NCI-H748 (cell line): ENCODE results near the gene CDC42BPB.
A peak's percentile ranks its signal among the peaks of the same experiment; 100 is the strongest.

Experiments used
- DNase-seq: peaks from one replicate; lab custom pipeline; 2025; ENCODE audit not compliant: unreplicated experiment; lab: John Stamatoyannopoulos, UW

The CDC42BPB gene

GRCh38 chr14:103022002-103022684, 35.2 kb downstream of the CDC42BPB start:
- DNase-seq: peak; percentile 37

GRCh38 chr14:103021684-103022001, 35.7 kb downstream of the CDC42BPB start:
- no peak for DNase-seq

DNA sequence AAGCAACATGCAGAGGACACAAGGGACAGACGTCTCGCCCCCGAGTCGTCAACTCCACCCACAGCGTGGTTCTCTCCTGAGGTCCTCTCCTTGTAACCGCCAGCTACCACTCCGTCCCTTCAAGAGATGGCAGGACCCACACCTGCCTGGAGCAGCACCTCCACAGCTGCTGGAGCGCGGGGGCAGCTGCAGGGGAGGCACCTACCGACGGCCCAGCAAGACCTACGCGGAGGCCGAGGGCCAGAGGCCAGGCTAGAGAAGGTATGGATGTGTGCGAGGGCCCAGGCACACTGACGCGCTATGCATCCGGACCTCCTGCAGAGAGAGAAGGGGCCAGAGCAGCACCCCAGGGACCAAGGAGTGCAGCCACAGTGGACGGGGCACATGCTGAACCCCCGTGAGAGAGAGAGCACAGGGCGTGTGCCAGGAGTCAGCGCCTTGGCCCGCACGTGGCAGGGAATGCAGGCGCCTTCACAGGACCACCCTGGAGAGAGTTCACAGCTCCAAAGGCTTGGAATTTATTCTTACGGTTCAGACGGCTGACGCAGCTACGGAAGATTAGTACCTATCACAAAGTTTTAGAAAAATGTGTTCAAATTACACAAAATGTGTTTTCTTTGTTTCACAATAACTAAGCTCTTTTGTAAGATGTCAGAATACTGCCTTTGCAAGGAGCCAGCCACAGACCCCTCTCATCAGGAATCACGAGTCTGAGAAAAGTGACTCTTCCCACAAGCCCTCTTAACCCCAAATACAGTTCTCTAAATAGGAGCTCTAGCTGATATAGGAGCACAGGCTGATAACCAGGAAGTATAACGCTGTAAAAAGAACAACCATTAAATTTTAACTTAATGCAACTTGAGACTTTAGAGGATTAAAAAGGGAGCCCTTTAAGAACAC, 36.8 kb downstream of the CDC42BPB start:
- no peak for DNase-seq

- no peak for DNase-seq
Observed at GRCh38 chr14:103019826-103020225, 37.5 kb downstream of the CDC42BPB start.

DNA sequence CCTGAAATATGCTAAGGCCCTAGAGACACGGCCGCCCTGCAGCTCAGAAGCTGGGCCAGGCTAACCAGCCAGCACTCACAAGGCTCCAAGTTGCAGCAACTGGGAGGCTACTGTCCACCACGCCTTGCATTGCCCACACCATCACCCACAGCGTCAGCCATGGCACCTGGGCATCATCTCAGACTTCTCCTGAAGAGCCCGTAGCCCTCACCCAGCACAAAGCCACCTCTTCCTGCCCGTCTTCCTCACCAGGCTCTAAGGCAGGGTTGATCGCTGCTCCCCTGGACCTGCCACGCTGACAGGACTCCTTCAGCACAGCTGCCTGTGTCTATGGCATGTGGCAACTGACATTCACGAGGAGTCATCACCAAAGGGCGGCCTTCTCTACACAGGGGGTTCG, 38.1 kb downstream of the CDC42BPB start:
- DNase-seq: no peak

DNA sequence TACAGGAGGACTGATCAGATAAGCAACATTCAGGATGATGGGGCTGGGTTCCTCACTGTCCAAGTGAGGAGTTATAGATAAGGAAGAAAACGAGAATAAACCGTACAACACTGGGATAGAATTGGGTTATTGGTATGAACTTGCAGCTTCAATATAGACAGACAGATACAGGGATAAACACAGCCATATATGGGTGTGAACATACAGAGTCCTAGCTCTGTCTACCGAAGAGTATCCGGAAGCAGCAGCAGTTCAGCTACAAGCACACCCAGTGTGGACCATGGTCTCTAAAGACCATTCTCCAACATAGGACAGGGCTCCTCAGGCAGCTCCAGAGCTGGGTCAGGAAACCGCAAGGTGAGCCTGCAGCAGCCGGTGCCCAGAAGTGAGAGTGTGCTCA, 40.8 kb downstream of the CDC42BPB start:
- DNase-seq: no peak

- no peak for DNase-seq
Observed at GRCh38 chr14:103016071-103016470, 41.3 kb downstream of the CDC42BPB start.

DNA sequence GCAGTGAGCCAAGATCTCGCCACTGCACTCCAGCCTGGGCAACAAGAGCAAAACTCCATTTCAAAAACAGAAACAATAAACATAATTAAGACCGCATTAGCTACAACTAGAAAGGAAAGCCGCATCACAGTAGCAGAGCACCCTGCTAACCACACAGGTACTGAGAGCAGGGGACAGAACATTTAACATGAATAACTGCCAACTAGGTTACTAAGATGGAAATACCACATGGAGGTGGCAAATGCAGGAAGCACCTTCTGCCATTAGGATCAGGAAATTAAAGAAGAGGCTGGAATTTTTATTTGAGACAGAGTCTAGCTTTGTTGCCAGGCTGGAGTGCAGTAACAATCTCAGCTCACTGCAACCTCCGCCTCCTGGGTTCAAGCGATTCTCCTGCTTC, 41.9 kb downstream of the CDC42BPB start:
- DNase-seq: no peak

- peak; percentile 52 for DNase-seq
Observed at GRCh38 chr14:103014466-103015228, 42.7 kb downstream of the CDC42BPB start.

GRCh38 chr14:103013028-103013427, 44.3 kb downstream of the CDC42BPB start:
- no peak for DNase-seq

- no peak for DNase-seq
Observed at GRCh38 chr14:103009559-103009958, 47.8 kb downstream of the CDC42BPB start.

- DNase-seq: no peak
Observed at GRCh38 chr14:103008768-103009357, 48.5 kb downstream of the CDC42BPB start.

- no peak for DNase-seq
Observed at GRCh38 chr14:103008126-103008525, 49.2 kb downstream of the CDC42BPB start.

- DNase-seq: no peak
Observed at GRCh38 chr14:103007555-103007954, 49.8 kb downstream of the CDC42BPB start.

DNA sequence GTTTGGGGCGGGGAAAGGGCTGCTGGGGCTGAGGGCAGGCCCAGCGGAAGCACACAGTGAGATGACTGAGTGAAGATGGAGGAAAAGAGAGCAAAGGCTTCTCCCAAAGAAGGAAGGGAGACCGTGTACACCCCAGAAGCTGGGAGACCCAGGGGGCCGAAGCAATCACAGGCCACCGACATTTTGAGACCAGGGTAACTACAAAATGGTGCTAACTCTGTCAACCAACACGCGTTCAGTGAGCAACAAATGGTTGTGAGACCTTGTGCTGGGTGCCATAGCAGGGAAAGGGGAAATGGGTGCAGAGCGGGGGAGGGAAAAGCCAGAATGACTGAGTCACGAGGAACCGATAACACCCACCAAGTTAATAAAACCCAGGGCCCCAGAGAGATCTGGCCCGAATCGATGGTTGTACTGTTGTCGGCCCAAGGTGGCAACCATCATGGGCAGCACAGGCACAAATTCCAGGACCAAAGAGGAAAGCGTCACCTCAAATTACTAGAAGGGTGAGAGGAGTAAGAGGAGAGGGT, 50.3 kb downstream of the CDC42BPB start:
- no peak for DNase-seq

DNA sequence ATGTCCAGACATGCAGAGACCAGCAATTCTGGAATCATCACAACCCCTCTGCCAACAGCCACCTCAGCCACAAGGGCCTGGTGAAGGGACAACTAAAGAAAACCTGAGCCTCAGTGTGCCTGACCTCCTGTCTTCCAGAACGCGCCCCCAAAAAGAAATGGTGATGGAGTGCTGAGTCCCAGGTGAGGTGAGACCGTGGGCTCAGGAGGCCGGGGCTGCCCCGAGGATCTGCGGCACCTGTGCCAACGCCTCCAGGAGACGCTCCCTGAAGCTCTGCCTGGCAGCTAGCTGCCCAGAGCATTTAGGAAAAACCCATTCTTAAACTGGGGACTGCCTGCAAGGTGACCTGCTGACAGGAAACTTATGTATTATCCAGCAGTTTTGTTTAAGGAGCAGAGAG, 51.2 kb downstream of the CDC42BPB start:
- DNase-seq: no peak

DNA sequence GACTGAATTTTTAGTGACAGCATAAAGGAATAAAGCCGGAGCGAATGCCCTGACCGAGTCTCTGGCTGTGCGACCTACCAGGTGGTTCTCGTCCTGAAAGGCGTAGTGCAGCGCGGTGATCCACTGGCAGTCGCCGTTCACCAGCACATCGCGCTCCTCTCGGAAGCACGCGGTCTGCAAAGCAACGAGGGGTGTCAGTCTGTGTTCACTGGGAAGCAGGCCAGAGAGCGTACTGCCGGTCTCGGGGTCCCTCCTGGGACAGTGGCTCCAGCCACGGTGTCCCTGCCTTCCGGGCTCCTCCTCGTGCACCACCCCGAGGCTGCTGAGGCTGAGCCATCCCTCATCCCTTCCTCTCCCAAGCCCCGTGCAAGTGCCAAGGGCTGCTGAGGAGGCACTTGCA, 53.5 kb downstream of the CDC42BPB start:
- DNase-seq: no peak

- no peak for DNase-seq
Observed at GRCh38 chr14:103003351-103003615, 54.1 kb downstream of the CDC42BPB start.

GRCh38 chr14:103002578-103003350, 54.6 kb downstream of the CDC42BPB start:
- no peak for DNase-seq

DNA sequence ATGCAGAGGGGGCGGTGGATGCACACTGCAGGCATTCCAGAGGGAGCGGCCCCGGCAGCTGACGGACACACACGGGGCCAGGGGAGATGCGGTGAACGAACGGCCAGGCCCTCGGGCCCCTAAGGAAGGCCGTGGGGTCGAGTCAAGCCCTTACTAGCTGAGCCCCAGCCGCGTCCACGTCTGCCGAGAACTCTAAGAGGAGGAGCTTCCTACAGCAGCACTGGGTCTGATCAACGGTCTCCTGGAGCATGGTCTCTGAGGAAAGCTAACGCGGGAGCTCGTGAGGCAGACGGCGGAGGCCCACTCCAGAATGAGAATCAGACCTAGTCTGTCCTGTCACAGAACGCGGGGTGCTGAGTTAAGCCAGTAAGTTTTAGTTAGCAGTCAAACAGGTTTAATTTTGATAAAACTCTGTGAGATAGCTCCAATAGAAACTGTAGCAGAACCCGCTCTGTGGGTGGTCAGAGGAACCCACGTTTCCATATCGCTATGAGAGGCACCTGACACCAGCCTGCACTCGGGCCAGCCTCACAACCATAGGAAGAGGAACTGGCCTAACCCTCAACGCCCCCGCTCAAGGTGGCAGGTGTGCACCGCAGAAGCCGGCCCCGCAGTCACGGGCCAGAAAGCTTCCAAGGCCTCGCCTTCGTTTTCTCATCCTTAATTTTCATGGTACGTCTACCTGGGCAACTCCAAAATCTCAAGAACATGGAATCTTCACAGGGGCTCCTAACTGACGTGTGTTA, 55.5 kb downstream of the CDC42BPB start:
- DNase-seq: no peak
